ENCODE results near the gene SPDL1. TPM values are rescaled to one million over a fixed set of nuclear protein-coding genes. Genes with fewer than 3 reads are reported as not detected.
A peak's percentile ranks its signal among the peaks of the same experiment; 100 is the strongest.

The SPDL1 gene
- total RNA-seq, 1 experiment from 2014 or later = 72.6 TPM

- in situ Hi-C loops (cut with HindIII; ENCODE audit: low pct_unique_long_range_greater_than_20kb, low sequenced_read_pairs) (no loop called here), intact Hi-C loops (cut with micrococcal nuclease; ENCODE audit: unreplicated experiment) (no loop called here)
- no peaks in the 10 kb centered on the region for H3K9me3 ChIP-seq (ENCODE audit: control insufficient read depth, insufficient read depth, low read depth, low read length)
- DNase-seq (ENCODE audit: low read depth, low spot score) = no peak
- ChIA-PET CTCF (no interaction called here), POLR2A (no interaction called here)
- TF ChIP-seq TCF7L2 (IDR thresholded peaks at IDR 0.05; ENCODE audit: low read depth, low read length) (no peak), POLR2AphosphoS5 (IDR thresholded peaks at IDR 0.05; ENCODE audit: low read depth, low read length) (no peak), SIN3A (IDR thresholded peaks at IDR 0.05; ENCODE audit: borderline replicate concordance, insufficient read depth, low read depth, low read length) (no peak), REST (IDR thresholded peaks at IDR 0.05; ENCODE audit: insufficient read depth in 1 of 2, low read depth in 2 of 2, low read length in 1 of 2) (no peak)
- TF ChIP-seq, protein P1, sequence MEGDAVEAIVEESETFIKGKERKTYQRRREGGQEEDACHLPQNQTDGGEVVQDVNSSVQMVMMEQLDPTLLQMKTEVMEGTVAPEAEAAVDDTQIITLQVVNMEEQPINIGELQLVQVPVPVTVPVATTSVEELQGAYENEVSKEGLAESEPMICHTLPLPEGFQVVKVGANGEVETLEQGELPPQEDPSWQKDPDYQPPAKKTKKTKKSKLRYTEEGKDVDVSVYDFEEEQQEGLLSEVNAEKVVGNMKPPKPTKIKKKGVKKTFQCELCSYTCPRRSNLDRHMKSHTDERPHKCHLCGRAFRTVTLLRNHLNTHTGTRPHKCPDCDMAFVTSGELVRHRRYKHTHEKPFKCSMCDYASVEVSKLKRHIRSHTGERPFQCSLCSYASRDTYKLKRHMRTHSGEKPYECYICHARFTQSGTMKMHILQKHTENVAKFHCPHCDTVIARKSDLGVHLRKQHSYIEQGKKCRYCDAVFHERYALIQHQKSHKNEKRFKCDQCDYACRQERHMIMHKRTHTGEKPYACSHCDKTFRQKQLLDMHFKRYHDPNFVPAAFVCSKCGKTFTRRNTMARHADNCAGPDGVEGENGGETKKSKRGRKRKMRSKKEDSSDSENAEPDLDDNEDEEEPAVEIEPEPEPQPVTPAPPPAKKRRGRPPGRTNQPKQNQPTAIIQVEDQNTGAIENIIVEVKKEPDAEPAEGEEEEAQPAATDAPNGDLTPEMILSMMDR (IDR thresholded peaks at IDR 0.05) = no peak
- no TSS peak for BruUV-seq (replicated peaks)
- no peak overlapping the region for H3K27ac ChIP-seq (ENCODE audit: low read length)
- no peaks in the 10 kb centered on the region for H3K27me3 ChIP-seq (ENCODE audit: control insufficient read depth, insufficient read depth, low read length)
- peaks cover 70% of the 10 kb centered on the region for H3K36me3 ChIP-seq (ENCODE audit: control insufficient read depth, insufficient read depth, low read length)
- peaks cover 12% of the 10 kb centered on the region for H3K4me1 ChIP-seq (ENCODE audit: control insufficient read depth, insufficient read depth, low read length)
- ATAC-seq = peak; percentile 12; the same call in 1 of the 2 replicates
- H3K4me3 ChIP-seq (ENCODE audit: low read depth in 2 of 2, low read length in 2 of 2) = no peak overlapping the region
These were observed 8.1 kb downstream of the SPDL1 start for GRCh38 chr5:169591636-169592035.

GRCh38 chr5:169592937-169593650, 9.5 kb downstream of the SPDL1 start:
- H3K4me3 ChIP-seq (ENCODE audit: low read depth in 2 of 2, low read length in 2 of 2) = no peak overlapping the region
- H3K27ac ChIP-seq (ENCODE audit: low read length) = no peak overlapping the region
- H3K9me3 ChIP-seq (ENCODE audit: control insufficient read depth, insufficient read depth, low read depth, low read length) = no peaks in the 10 kb centered on the region
- H3K4me1 ChIP-seq (ENCODE audit: control insufficient read depth, insufficient read depth, low read length) = peaks cover 2% of the 10 kb centered on the region; the same call in 1 of the 2 replicates
- ATAC-seq (no peak), DNase-seq (ENCODE audit: low read depth, low spot score) (no peak)
- ChIA-PET POLR2A (no interaction called here), CTCF (no interaction called here)
- H3K27me3 ChIP-seq (ENCODE audit: control insufficient read depth, insufficient read depth, low read length) = no peaks in the 10 kb centered on the region
- TF ChIP-seq POLR2AphosphoS5 (IDR thresholded peaks at IDR 0.05; ENCODE audit: low read depth, low read length) (no peak), SIN3A (IDR thresholded peaks at IDR 0.05; ENCODE audit: borderline replicate concordance, insufficient read depth, low read depth, low read length) (no peak), REST (IDR thresholded peaks at IDR 0.05; ENCODE audit: insufficient read depth in 1 of 2, low read depth in 2 of 2, low read length in 1 of 2) (no peak), TCF7L2 (IDR thresholded peaks at IDR 0.05; ENCODE audit: low read depth, low read length) (no peak)
- TF ChIP-seq, protein P1 (IDR thresholded peaks at IDR 0.05) = no peak
- intact Hi-C loops (cut with micrococcal nuclease; ENCODE audit: unreplicated experiment) = no loop called here
- peaks cover 83% of the 10 kb centered on the region for H3K36me3 ChIP-seq (ENCODE audit: control insufficient read depth, insufficient read depth, low read length)
- in situ Hi-C loops (cut with HindIII; ENCODE audit: low pct_unique_long_range_greater_than_20kb, low sequenced_read_pairs) = no loop called here
- no TSS peak for BruUV-seq (replicated peaks)

Measured in Panc1 (cell line).